ENCODE data around the gene CREB3L1. TPM values are rescaled to one million over a fixed set of nuclear protein-coding genes. Genes with fewer than 3 reads are reported as not detected.
A peak's percentile ranks its signal among the peaks of the same experiment; 100 is the strongest.

CREB3L1 gene
- total RNA-seq, 4 donors from 2014 or later = 0.27 to 0.69 (median 0.57) TPM

- intact Hi-C loops (cut with DNase I; ENCODE audit: low total_unique reads) (loop anchor here (1.0 to 10.0 kb wide), 4 partner anchors 16 to 1061 kb away; partner anchors contain the start of genes ARHGAP1, DGKZ, PACSIN3 and PSMC3), in situ Hi-C loops (cut with MboI; ENCODE audit: low sequenced_read_pairs in 4 of 4) (no loop called here)
- H3K27me3 ChIP-seq = no peaks in the 10 kb centered on the region
- H3K36me3 ChIP-seq = peaks cover 0 to 8% of the 10 kb centered on the region in 2 donors
- H3K4me3 ChIP-seq = peak overlapping the region; percentile 67 to 77 (median 74)
- TF ChIP-seq CTCF (IDR thresholded peaks at IDR 0.05 in 4 of 5, conservative IDR thresholded peaks at IDR 0.05 in 1 of 5) (peak; percentile 35 to 66 (median 62)), POLR2A (IDR thresholded peaks at IDR 0.05) (peak; percentile 95 to 96)
- H3K4me1 ChIP-seq = peaks cover 69 to 74% of the 10 kb centered on the region in 2 donors
- ATAC-seq (peak; percentile 63 to 69), DNase-seq (peak; percentile 95 to 98)
- peak overlapping the region; percentile 98 to 100 (median 98) for H3K27ac ChIP-seq
- H3K9me3 ChIP-seq = no peaks in the 10 kb centered on the region
These were observed 86.1 kb downstream of the CREB3L1 start for GRCh38 chr11:46363455-46364005.

- H3K4me3 ChIP-seq = peak overlapping the region; percentile 15 to 77 (median 54)
- H3K27me3 ChIP-seq = no peaks in the 10 kb centered on the region
- ATAC-seq (no peak), DNase-seq (no peak)
- H3K27ac ChIP-seq = peak overlapping the region; percentile 98 to 100 (median 98)
- peaks cover 69 to 74% of the 10 kb centered on the region in 2 donors for H3K4me1 ChIP-seq
- peaks cover 0 to 14% of the 10 kb centered on the region in 2 donors for H3K36me3 ChIP-seq
- in situ Hi-C loops (cut with MboI; ENCODE audit: low sequenced_read_pairs in 4 of 4) = no loop called here
- no peaks in the 10 kb centered on the region for H3K9me3 ChIP-seq
- TF ChIP-seq CTCF (IDR thresholded peaks at IDR 0.05 in 4 of 5, conservative IDR thresholded peaks at IDR 0.05 in 1 of 5) (no peak), POLR2A (IDR thresholded peaks at IDR 0.05) (no peak)
- intact Hi-C loops (cut with DNase I; ENCODE audit: low total_unique reads) = loop anchor here (5.0 to 10.0 kb wide), 3 partner anchors 338 to 1061 kb away; partner anchors contain the start of genes ARHGAP1, PACSIN3, PSMC3 and ZNF408
These were observed 86.6 kb downstream of the CREB3L1 start for GRCh38 chr11:46364056-46364455.

- Histone ChIP-seq H3K9me3 (no peaks in the 10 kb centered on the region), H3K36me3 (peaks cover 0 to 20% of the 10 kb centered on the region in 2 donors), H3K4me1 (peaks cover 68 to 74% of the 10 kb centered on the region in 2 donors), H3K4me3 (no peak overlapping the region), H3K27ac (peak overlapping the region; percentile 98 to 100 (median 98)), H3K27me3 (no peaks in the 10 kb centered on the region)
- TF ChIP-seq CTCF (IDR thresholded peaks at IDR 0.05 in 4 of 5, conservative IDR thresholded peaks at IDR 0.05 in 1 of 5) (no peak), POLR2A (IDR thresholded peaks at IDR 0.05) (no peak)
- in situ Hi-C loops (cut with MboI; ENCODE audit: low sequenced_read_pairs in 4 of 4) (no loop called here), intact Hi-C loops (cut with DNase I; ENCODE audit: low total_unique reads) (loop anchor here (5.0 to 10.0 kb wide), 3 partner anchors 338 to 1060 kb away; partner anchors contain the start of genes ARHGAP1, PACSIN3, PSMC3 and ZNF408)
- DNase-seq (no peak), ATAC-seq (no peak)
These were observed 87.3 kb downstream of the CREB3L1 start for GRCh38 chr11:46364791-46365190.

GRCh38 chr11:46366260-46366659, 88.8 kb downstream of the CREB3L1 start:
- intact Hi-C loops (cut with DNase I; ENCODE audit: low total_unique reads) = loop anchor here (10.0 kb wide), 2 partner anchors 819 to 1059 kb away; partner anchors contain the start of genes PACSIN3 and PSMC3

More at GRCh38 chr11:46366260-46366659, 88.8 kb downstream of the CREB3L1 start:
- Histone ChIP-seq H3K9me3 (no peaks in the 10 kb centered on the region), H3K27ac (peak overlapping the region; percentile 98 to 100 (median 98)), H3K27me3 (no peaks in the 10 kb centered on the region), H3K36me3 (peaks cover 0 to 35% of the 10 kb centered on the region in 2 donors), H3K4me1 (peaks cover 53 to 61% of the 10 kb centered on the region in 2 donors), H3K4me3 (no peak overlapping the region)
- in situ Hi-C loops (cut with MboI; ENCODE audit: low sequenced_read_pairs in 4 of 4) = no loop called here
- DNase-seq (no peak), ATAC-seq (no peak)
- TF ChIP-seq CTCF (IDR thresholded peaks at IDR 0.05 in 4 of 5, conservative IDR thresholded peaks at IDR 0.05 in 1 of 5) (no peak), POLR2A (IDR thresholded peaks at IDR 0.05) (no peak)

All from gastrocnemius medialis (tissue), 4 donors.